HG03442 (cell line): ENCODE data around the gene ZNF548.

Source experiments
- ATAC-seq: cut with Tn5 transposase; IDR thresholded peaks from one replicate; pipeline ENCODE4 v1.9.1; 2021; ENCODE audit warnings: mild to moderate bottlenecking, moderate library complexity; ENCODE audit not compliant: unreplicated experiment

The ZNF548 gene

DNA sequence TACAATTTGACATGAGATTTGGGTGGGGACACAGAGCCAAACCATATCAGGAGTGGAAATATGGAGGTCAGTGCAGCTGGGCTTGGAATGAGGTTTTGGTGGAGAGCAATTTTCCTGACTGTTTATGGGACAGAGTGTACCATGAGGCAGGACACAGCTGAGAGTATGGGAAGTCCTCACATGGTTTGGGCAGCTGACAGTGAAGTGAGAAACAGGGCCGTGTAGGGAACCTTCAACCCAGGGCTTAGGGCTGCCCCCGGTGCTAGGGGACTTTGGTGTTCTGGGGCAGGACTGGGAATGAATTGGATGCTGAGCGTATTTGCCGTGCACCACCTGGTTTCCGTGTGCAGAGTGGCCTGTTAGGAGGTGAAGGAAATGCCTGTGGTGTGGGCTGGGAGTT lies 6.1 kb downstream of the ZNF548 start:
- no peak for ATAC-seq

DNA sequence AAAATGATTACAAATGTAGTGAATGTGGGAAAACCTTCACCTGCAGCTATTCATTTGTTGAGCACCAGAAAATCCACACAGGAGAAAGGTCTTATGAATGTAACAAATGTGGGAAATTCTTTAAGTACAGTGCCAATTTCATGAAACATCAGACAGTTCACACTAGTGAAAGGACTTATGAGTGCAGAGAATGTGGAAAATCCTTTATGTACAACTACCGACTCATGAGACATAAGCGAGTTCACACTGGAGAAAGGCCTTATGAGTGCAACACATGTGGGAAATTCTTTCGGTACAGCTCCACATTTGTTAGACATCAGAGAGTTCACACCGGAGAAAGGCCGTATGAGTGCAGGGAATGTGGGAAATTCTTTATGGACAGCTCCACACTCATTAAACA lies 9.2 kb downstream of the ZNF548 start:
- no peak for ATAC-seq

- no peak for ATAC-seq
Measured at GRCh38 chr19:57403737-57404563, 14.3 kb downstream of the ZNF548 start.

DNA sequence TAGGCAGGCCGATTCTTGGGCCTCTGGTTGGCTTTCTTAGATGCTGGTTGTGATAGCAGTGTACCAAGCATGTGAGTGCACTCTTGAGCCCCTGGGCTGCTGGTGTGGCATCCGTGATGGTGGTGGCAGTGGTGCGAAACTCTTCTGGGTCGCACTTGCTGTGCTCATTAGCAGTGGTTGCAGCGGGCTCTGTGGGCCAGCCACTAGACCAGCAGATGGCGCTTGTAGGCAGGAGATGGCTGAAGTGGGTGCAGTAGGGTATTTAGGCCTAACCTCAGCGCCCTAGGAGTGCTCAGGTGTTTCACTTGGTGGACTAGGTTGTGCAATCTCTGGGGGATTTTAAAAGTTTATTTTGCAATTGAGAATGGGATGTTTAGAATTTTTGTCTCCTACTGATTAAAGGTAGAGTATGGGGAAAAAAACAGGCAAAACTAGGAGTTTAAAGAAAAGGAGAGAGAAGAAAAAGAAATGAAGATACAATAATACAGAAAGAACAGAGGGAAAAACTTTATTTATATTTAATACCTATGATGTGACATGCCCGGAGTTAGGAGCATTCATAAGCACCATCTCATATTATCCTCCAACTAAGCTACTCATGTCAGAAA lies 17.0 kb downstream of the ZNF548 start:
- no peak for ATAC-seq

DNA sequence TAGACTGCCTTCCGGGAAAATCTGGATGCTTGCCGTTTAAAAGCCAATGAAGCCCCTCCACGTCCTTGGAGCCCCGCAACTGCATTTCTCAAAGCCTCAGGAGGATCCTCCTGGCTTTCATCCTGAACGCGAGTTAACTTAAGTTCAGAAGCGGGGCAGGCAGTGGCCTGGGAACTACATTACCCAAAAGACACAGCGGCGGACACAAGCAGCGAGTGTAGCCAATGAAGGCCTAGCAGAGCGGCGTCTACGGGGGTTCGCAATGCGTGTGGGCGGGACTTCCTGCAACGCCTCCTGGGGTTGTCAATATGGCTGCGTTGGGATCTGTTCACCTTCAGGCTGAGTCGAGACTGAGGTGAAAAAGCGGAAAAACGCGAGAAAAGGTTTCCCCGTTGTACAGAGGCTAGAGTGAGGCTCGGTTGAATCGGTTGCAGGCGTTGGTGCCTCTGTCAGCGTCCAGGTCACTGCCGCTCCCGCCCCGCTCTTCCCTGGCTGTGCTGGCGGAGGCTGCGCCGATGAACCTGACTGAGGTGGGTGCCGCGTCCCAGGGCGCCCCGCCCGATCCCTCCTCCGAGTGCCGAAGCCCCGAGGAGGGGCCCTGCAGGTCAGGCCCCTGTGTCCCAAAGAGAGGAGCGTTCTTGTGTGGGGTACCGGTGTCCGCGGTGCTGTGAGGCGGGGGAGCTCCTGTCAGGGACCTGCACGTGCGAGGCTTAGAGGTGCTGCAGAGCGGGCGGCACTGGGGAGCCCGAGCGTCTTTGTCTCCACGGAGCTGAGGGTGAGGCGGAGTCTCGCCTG lies 21.4 kb downstream of the ZNF548 start, which contains the start of gene ZNF17:
Gene ZNF17, plus strand, starts transcription at position 285 of the 795 bp plus-strand sequence. CDS start 2,455 bp downstream, outside the sequence.
- ATAC-seq, result peak; percentile 99

- ATAC-seq, result no peak
Measured at GRCh38 chr19:57419439-57419838, 29.8 kb downstream of the ZNF548 start.

DNA sequence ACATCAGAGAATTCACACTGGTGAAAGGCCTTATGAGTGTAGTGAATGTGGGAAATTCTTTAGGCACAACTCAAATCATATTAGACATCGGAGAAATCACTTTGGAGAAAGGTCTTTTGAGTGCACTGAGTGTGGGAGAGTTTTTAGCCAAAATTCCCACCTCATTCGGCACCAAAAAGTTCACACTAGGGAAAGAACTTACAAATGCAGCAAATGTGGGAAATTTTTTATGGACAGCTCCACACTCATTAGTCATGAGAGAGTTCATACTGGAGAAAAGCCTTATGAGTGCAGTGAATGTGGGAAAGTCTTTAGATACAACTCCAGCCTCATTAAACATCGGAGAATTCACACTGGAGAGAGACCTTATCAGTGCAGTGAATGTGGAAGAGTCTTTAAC lies 31.4 kb downstream of the ZNF548 start:
- no peak for ATAC-seq

DNA sequence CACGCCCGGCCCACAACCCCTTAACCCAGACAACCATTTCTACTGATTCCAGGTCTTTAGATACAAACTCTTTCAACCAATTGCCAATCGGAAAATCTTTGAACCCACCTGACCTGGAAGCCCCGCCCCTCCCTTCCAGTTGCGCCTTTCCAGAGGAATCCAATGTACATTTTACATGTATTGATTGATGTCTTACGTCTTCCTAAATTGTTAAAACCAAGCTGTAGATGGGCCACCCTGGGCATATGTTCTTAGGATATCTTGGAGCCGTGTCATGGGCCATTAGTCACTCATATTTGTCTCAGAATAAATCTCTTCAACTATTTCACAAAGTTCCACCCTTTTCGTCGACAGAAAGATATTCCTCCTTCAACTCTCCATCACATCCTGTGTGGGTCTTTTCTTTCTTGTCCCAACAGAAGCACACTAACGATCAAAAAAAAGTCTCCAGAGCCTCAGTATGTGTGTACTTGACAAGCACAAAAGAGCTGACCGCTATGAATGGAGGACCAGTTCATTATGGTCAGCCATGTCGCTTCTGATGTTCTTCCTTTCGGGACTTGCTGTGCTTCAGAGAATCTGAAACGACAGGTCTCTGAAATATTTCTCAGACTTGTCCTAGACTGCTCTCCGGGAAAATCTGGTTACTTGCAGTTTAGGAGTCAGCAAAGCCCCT lies 44.9 kb downstream of the ZNF548 start:
- no peak for ATAC-seq

GRCh38 chr19:57435062-57435978 lies 45.7 kb downstream of the ZNF548 start, which contains the start of gene ZNF749:
Gene ZNF749, plus strand, starts transcription at chr19:57435325. Its CDS starts 254 bp downstream, at chr19:57435579.
- peak; percentile 96 for ATAC-seq

GRCh38 chr19:57436417-57436816 lies 46.8 kb downstream of the ZNF548 start:
- no peak for ATAC-seq

GRCh38 chr19:57437931-57438330 lies 48.3 kb downstream of the ZNF548 start:
- ATAC-seq, result no peak

- no peak for ATAC-seq
Measured at GRCh38 chr19:57438925-57439324, 49.3 kb downstream of the ZNF548 start.

- no peak for ATAC-seq
Measured at GRCh38 chr19:57441979-57442752, 52.5 kb downstream of the ZNF548 start.

GRCh38 chr19:57443121-57443696 lies 53.6 kb downstream of the ZNF548 start:
- ATAC-seq, result no peak

DNA sequence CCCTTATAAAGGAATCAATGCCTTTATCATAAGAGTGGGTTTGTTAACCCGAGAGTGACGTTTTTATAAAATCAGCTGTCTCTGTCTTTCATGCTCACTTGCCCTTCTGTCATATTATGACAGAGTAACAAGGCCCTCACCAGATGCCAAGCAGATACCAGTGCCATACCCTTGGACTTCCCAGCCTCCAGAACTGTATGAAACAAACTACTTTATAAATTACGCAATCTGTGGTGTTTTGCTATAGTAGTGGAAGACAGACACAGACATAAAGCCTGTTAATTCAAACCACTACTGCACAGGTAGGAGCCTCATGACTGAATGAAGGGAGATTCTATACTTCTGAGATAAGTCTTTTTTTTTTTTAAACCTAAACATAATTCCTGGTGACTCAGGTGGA lies 62.7 kb downstream of the ZNF548 start:
- ATAC-seq, result no peak
